NOMO-1 (cell line): Measurements from ENCODE around the gene RAB36.

Experiments used
- DNase-seq, 2 experiments: peaks; one replicate each; lab custom pipeline; 2025; ENCODE audit not compliant: unreplicated experiment in 2 of 2; lab: John Stamatoyannopoulos, UW

Gene RAB36

GRCh38 chr22:23144932-23145877, at the start of gene RAB36:
Gene RAB36 (plus strand): TSS chr22:23145477. CDS start chr22:23146617, 1,140 bp downstream.
- DNase-seq, result peak; percentile 55 to 61

- DNase-seq, result no peak
Measured at GRCh38 chr22:23095733-23096342, 49.4 kb upstream of the RAB36 start.

GRCh38 chr22:23097412-23098229, 47.7 kb upstream of the RAB36 start:
- DNase-seq, result no peak

- DNase-seq, result no peak
Measured at GRCh38 chr22:23098230-23098705, 47.0 kb upstream of the RAB36 start.

GRCh38 chr22:23098718-23099530, 46.4 kb upstream of the RAB36 start:
- no peak for DNase-seq

- DNase-seq, result no peak
Measured at GRCh38 chr22:23099531-23099804, 45.8 kb upstream of the RAB36 start.

GRCh38 chr22:23100124-23100801, 45.0 kb upstream of the RAB36 start:
- no peak for DNase-seq

- no peak for DNase-seq
Measured at GRCh38 chr22:23101524-23101923, 43.8 kb upstream of the RAB36 start.

- DNase-seq, result no peak
Measured at GRCh38 chr22:23102002-23102655, 43.1 kb upstream of the RAB36 start.

- no peak for DNase-seq
Measured at GRCh38 chr22:23102776-23103175, 42.5 kb upstream of the RAB36 start.

GRCh38 chr22:23103199-23103954, 41.9 kb upstream of the RAB36 start:
- no peak for DNase-seq

GRCh38 chr22:23104187-23104971, 40.9 kb upstream of the RAB36 start:
- no peak for DNase-seq

- no peak for DNase-seq
Measured at GRCh38 chr22:23105304-23105703, 40.0 kb upstream of the RAB36 start.

- DNase-seq, result no peak
Measured at GRCh38 chr22:23105919-23106318, 39.4 kb upstream of the RAB36 start.

- no peak for DNase-seq
Measured at GRCh38 chr22:23106344-23106743, 38.9 kb upstream of the RAB36 start.

- DNase-seq, result no peak
Measured at GRCh38 chr22:23106906-23107367, 38.3 kb upstream of the RAB36 start.

GRCh38 chr22:23107487-23108248, 37.6 kb upstream of the RAB36 start:
- no peak for DNase-seq
